ENCODE measurements around the gene DOK1.

The DOK1 gene

DNA sequence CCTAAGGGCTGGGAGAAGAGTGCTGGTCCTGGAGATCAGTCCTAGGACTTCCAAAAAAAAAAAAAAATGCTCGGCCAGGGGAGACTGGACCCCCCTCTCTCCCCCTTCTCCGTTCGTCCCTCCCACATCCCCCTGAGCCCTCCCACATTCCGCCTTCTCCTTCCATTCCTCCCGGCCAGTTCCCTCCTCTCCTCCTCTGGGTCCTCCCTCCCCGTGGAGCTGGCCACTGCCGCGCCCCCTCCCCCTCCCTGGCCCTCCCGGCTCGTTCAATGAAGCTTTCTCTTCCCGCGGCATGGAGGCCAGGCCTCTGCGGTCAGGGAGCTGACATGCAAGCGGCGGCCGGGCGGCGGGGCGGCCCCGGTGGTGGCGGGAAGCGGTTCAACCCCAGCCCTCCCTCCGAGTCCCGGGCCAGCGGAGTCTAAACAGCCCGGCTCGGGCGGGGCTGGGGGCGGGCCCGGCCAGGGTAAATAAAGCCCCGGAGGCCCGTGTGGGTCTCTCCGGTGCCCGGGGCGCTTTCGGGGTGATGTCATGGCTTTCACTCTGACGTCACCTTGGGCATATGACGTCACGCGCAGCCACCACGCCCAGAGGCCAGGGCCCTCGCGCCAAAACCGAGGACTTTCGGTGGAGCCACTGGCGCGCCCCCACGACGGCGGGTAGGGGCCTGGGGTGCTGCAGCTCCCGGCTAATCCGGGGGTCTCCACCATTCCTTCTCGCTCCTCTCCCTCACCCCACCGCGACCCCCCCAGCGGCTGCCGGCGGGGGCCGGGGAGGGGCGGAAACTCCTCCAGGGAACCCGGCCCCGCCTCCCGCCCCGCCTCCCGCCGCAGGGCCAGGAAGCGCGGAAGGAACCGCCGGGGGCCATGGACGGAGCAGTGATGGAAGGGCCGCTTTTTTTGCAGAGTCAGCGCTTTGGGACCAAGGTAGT is at the start of gene DOK1, which contains the start of gene LOXL3:
Gene DOK1, plus strand, starts transcription at position 829 of the 928 bp plus-strand sequence. Its CDS starts 35 bp downstream, at position 864.
Gene LOXL3, minus strand, starts transcription at position 51 of the 928 bp plus-strand sequence. CDS start 1,308 bp downstream, outside the sequence.
- Mint-ChIP-seq H3K4me1 (ENCODE audit: low read depth) (peaks cover 9% of the 10 kb centered on the region), H3K9me3 (ENCODE audit: low read depth) (no peaks in the 10 kb centered on the region), H3K36me3 (no peaks in the 10 kb centered on the region), H3K27me3 (peaks cover 15% of the 10 kb centered on the region), H3K27ac (peak within 1 kb of the TSS; percentile 81), H3K4me3 (peak within 1 kb of the TSS; percentile 92)

DNA sequence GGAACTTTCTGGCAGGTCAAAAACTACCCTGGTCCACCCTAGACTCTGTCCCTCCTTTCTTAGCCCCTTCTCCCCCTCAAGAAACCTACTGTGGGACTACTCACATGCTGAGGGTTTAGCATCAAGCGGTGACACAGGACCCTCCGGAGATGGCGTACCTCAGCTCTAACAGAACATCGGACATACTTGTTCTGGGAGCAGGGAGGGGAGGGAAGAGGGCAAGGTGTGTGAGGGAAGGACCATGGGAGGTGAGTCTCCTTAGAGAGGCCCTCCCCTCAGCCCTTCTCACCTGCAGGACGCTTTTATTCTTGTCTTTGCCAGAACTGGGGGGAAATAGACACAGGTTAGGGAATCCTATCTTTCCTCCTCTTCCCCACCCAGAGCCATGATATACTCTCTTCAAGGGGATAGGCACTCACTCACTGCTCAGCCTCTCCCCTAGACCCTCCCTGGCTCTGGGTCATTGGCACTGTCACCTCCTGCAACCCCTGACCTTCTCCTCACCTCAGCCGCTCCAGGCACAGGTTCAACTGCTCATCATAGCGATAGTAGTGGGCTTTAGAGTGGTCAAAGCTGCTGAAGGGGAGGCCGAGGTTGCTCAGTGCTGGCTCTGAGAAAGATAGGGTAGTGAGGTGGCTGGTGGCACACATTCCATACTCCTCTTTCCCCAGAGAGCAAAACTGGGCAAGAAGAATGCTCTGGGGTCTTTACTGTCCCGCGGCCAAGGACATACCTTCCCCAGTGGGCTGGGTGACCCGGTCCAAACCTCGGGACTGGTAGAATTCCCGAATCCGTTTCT is 48.9 kb upstream of the DOK1 start:
- no peak overlapping the region for H3K27ac Mint-ChIP-seq
- peak overlapping the region; percentile 27 for H3K4me3 Mint-ChIP-seq
- H3K9me3 Mint-ChIP-seq (ENCODE audit: low read depth), result no peaks in the 10 kb centered on the region
- peaks cover 25% of the 10 kb centered on the region for H3K27me3 Mint-ChIP-seq
- H3K36me3 Mint-ChIP-seq, result peaks cover 18% of the 10 kb centered on the region
- peaks cover 54% of the 10 kb centered on the region for H3K4me1 Mint-ChIP-seq (ENCODE audit: low read depth)

DNA sequence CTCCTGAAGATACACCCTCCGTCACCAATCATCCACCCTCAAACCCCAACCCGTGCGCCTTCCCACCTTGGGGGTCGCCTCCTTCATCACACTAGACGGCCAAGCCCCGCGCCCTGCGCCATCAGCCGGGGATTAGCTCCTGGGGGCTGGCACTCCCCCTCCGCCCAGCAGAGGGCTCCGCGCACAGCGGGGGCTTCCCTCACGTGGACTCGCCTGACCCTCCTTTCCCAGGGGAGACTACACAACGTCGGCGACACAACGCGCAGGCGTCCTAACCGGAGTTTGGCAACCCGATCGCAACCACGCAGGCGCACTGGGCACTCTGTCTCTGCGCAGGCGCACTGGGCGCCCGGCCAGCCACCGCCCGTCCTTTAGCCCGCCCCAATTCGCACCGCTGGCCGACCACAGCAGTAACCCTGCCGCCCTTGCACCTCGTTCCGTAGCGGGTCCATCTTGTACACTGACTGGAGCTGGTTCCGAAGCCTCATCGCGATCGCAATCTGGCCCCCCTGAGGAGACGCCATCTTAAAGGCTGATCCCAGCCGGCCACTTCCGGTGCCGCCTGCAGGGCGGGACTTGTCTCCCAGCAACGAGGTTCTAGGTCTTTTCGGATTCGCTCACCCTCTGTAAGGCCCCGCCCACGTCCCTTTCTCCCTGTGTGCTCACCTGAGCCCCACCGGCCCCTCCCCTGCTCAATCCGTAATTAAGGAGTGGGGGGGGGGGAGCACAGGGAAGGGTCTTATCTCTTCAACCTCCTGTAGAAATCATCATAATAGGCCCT is 47.2 kb upstream of the DOK1 start, which contains the start of gene PCGF1:
Gene PCGF1, minus strand, starts transcription at position 551 of the 781 bp plus-strand sequence. Its CDS starts 27 bp downstream, at position 524.
- Mint-ChIP-seq H3K4me3 (peak within 1 kb of the TSS; percentile 100), H3K27me3 (peaks cover 23% of the 10 kb centered on the region), H3K27ac (peak within 1 kb of the TSS; percentile 100), H3K36me3 (peaks cover 16% of the 10 kb centered on the region), H3K9me3 (ENCODE audit: low read depth) (no peaks in the 10 kb centered on the region), H3K4me1 (ENCODE audit: low read depth) (peaks cover 47% of the 10 kb centered on the region)

DNA sequence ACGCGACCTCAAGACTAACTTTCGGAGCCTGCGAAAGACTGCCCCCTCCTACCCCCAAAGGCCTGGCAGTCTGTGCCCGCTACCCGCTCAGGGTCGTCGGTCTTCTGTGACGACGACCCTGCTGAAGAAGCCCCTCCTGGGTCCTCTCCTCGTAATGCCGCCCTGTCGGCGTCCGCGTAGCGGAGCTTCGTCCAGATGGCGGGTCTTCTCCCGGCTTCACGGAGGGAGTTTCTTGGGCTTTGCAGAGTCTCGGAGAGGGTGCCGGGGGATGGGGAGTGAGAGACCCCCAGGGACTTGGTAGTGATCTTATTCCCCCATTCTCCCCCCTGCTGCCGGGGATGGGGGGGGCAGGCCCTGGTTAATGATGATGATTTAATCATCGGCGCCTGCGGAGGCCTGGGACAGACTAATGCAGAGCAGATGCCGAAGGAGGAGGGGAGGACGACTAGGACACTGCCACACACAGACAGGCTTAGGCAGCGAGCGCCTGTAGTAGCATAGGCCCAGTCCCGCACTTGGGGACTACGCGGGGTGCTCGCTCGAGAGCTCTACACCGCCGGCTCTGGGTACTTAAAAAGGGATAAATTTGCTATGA is 46.5 kb upstream of the DOK1 start:
- Mint-ChIP-seq H3K4me3 (peak overlapping the region; percentile 100), H3K27ac (peak overlapping the region; percentile 100), H3K4me1 (ENCODE audit: low read depth) (peaks cover 43% of the 10 kb centered on the region), H3K27me3 (peaks cover 26% of the 10 kb centered on the region), H3K36me3 (peaks cover 16% of the 10 kb centered on the region), H3K9me3 (ENCODE audit: low read depth) (no peaks in the 10 kb centered on the region)

DNA sequence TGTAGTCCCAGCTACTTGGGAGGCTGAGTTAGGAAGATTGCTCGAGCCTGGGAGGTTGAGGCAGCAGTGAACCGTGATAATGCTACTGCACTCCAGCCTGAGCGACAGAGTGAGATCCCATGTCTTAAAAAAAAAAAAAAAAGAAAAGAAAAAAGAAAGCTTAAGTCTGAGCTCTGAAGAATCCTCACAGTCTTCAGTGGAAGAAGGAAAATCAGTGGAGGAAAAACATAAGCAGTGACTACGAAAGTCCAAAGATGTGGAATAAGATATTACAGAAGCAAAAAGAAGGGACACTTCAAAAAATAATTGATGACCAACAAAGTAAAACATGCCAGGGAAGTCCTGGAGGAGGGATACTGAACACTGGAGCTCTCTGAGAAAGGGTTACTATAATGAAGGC is 44.2 kb upstream of the DOK1 start:
- H3K9me3 Mint-ChIP-seq (ENCODE audit: low read depth), result no peaks in the 10 kb centered on the region
- H3K4me3 Mint-ChIP-seq, result no peak overlapping the region
- H3K27me3 Mint-ChIP-seq, result peaks cover 23% of the 10 kb centered on the region
- H3K36me3 Mint-ChIP-seq, result peaks cover 5% of the 10 kb centered on the region
- H3K27ac Mint-ChIP-seq, result no peak overlapping the region
- H3K4me1 Mint-ChIP-seq (ENCODE audit: low read depth), result peaks cover 32% of the 10 kb centered on the region

DNA sequence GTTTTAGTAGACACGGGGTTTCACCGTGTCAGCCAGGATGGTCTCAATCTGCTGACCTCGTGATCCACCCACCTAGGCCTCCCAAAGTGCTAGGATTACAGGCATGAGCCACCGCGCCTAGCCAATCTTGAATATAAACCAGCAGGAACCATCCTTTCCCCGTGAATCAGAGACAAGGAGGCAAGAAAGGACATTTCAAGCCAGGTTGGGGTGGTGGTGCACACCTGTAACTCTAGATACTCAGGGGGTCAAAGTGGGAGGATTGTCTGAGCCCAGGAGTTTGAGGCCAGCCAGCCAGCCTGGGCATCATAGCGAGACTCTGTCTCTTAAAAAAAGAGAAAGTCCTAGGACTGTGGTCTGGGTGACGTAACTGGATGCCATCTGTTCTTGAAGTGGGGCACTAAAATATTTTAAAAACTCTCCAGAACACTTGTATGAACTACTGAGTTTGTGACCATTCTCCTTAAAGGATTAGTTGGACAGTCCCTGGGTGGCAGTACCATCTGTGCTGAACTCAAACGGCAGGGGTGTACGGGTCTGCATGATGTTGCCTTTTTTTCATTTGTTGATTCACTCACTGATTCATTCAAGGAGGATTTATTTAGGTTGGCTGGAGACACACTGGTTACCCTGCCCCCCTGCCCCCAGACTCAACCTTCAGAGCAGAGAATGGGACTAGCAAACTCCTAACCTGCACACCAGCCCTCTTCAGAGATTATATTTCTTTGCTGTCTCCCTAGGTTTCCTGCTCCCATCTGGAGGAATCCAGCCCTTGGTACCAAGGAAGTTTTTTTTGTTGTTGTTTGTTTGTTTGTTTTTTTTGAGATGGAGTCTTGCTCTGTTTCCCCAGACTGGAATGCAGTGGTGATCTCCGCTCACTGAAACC is 43.2 kb upstream of the DOK1 start:
- H3K27ac Mint-ChIP-seq, result no peak overlapping the region
- no peaks in the 10 kb centered on the region for H3K9me3 Mint-ChIP-seq (ENCODE audit: low read depth)
- H3K27me3 Mint-ChIP-seq, result peaks cover 22% of the 10 kb centered on the region
- H3K36me3 Mint-ChIP-seq, result peaks cover 5% of the 10 kb centered on the region
- peaks cover 32% of the 10 kb centered on the region for H3K4me1 Mint-ChIP-seq (ENCODE audit: low read depth)
- no peak overlapping the region for H3K4me3 Mint-ChIP-seq

DNA sequence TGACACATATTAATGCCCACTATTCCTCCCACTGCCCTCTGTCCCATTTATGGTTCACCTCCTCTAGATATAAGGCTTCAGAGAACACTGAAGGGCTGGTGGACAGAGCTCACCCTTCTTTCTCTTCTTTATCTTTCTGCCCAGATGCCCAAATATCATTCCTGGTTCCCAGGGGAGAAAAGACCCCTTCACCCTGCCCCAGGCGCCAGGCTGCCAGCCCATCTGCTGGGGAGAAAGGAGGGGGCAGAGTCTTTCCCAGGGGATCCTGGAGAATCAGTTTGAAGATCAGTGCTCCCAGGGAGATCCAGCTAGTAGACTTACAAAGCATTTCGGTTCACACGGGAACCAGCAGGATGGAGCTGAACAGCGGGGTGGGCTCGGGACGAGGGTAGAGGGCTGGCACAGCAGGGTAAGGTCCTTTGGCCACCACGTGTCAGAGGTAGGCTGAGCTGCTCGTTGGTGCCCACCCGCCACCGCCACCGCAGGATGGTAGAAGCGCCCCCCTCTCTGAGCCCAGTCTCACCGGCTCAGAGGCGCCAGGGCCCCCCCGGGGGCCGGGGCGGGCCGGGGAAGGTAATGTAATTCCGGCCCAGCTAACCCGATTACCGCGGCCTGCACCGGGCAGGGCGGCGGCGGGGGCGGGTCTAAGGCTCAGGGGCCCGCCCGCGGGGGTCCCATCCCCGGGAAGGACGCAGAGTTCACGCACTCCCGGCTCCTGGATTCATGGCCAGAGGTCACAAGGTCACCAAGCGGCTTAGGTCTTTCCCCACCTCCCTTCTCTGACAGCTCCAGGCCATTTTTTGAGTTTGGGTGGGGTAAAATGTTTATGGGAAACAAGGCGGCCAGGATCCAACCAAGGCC is 41.5 kb upstream of the DOK1 start:
- H3K27ac Mint-ChIP-seq, result no peak overlapping the region
- peaks cover 33% of the 10 kb centered on the region for H3K27me3 Mint-ChIP-seq
- H3K36me3 Mint-ChIP-seq, result no peaks in the 10 kb centered on the region
- peak overlapping the region; percentile 35 for H3K4me3 Mint-ChIP-seq
- peaks cover 24% of the 10 kb centered on the region for H3K4me1 Mint-ChIP-seq (ENCODE audit: low read depth)
- no peaks in the 10 kb centered on the region for H3K9me3 Mint-ChIP-seq (ENCODE audit: low read depth)

DNA sequence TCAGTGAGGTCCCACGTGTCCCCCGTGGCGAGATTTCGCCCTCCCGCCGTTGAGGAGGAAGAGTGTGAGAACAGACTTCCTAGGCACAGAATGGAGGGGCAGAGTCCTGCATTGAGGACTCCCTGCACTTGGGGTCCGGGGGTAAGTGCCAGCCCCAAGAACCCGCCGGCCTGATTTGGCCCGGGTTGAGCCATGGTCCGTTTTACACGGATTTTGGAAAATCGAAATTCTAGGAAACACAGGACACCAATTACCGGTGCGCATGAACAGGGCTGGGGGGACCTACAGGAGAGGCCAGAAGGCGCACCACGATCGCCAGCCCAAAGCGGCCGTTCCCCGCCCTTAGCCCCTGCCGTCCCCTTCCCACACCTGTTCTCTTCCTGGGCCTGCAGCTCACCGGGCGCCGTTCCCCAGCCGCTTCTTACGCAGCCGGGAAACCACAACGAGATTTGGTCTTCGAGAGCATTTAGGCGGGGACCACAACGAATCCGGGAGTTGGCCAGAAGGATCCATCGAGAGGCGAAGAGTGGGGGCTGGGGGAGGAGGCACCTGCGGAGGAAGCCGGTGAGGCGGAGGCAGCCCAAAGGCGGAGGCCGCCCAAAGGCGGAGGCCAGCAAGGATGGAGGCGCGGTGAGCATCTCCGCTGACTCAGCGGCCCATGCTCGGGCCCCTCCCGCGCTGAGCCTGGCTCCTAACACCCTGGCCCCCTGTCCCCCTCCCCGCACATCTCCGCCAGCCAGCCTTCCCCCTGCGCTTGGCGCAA is 40.7 kb upstream of the DOK1 start:
- H3K36me3 Mint-ChIP-seq, result no peaks in the 10 kb centered on the region

DNA sequence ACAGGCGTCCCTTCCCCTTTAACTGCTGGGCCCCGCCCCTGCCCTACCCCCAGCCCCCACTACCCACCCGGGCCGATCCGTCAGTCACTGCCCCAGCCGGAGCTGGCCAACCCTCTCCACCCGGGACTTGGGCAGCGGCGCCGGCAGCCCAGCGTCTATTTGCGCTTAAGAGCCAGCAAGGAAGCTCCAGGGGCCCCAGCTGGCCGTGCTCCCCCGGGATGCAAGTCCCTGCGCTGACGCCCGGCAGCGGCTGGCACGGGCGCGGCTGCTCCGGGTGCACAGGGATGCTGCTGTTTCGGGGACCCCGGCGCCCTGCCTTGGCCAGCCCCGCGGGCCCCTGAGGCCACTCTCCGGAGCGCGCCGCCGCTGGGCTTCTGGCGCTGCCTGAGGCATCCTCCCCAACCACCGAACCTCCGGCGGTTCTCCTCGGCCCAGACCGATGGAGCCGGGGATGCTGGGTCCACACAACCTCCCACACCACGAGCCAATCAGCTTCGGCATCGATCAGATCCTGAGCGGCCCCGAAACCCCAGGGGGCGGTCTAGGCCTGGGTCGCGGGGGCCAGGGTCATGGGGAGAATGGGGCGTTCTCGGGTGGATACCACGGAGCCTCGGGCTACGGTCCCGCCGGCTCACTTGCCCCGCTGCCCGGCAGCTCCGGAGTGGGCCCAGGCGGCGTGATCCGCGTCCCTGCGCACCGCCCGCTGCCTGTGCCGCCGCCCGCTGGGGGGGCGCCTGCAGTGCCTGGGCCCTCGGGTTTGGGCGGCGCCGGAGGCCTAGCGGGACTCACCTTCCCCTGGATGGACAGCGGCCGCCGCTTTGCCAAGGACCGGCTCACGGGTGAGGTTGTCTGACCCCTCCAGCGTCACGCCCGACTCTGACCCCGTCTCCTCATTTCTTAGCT is 39.9 kb upstream of the DOK1 start, which contains the start of gene TLX2:
Gene TLX2, plus strand, starts transcription at position 83 of the 903 bp plus-strand sequence. Its CDS starts 357 bp downstream, at position 440.
- Mint-ChIP-seq H3K27me3 (peaks cover 46% of the 10 kb centered on the region), H3K27ac (no peak within 1 kb of the TSS)

More for the DNA sequence above, 40.7 kb upstream of the DOK1 start:
- H3K9me3 Mint-ChIP-seq (ENCODE audit: low read depth), result no peaks in the 10 kb centered on the region
- H3K4me3 Mint-ChIP-seq, result peak overlapping the region; percentile 35
- no peak overlapping the region for H3K27ac Mint-ChIP-seq
- peaks cover 16% of the 10 kb centered on the region for H3K4me1 Mint-ChIP-seq (ENCODE audit: low read depth)
- peaks cover 40% of the 10 kb centered on the region for H3K27me3 Mint-ChIP-seq

DNA sequence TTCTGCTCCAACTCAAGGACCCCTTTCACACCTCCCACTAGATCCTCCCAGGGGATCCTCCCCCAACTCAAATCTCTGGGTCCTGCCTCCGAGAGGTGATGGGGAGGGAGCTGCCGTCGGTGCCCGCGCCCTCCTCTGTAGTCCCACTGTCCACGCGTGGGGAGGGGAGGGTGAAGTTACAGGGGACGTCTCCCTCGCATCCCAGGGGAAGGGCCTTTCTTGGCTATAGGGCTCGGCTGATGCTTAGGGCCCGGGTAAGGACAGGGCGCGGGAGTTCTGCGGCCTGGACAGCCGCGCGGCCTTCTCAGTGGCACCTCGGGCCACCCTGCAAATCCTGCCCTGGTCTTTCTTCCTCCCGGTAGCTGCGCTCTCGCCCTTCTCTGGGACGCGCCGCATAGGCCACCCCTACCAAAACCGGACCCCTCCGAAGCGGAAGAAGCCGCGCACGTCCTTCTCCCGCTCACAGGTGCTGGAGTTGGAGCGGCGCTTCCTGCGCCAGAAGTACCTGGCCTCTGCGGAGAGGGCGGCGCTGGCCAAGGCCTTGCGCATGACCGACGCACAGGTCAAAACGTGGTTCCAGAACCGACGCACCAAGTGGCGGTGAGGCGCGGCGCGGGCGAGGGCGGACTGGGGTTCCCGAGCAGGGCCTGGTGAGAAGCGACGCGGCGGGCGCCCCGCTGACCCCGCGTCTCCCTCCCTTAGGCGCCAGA is 39.1 kb upstream of the DOK1 start:
- Mint-ChIP-seq H3K27me3 (peaks cover 52% of the 10 kb centered on the region), H3K27ac (no peak overlapping the region), H3K36me3 (no peaks in the 10 kb centered on the region), H3K4me1 (ENCODE audit: low read depth) (peaks cover 14% of the 10 kb centered on the region), H3K9me3 (ENCODE audit: low read depth) (no peaks in the 10 kb centered on the region), H3K4me3 (peak overlapping the region; percentile 65)

More for the DNA sequence above, 39.9 kb upstream of the DOK1 start, which contains the start of gene TLX2:
- H3K36me3 Mint-ChIP-seq, result no peaks in the 10 kb centered on the region
- peak within 1 kb of the TSS; percentile 65 for H3K4me3 Mint-ChIP-seq
- no peaks in the 10 kb centered on the region for H3K9me3 Mint-ChIP-seq (ENCODE audit: low read depth)
- peaks cover 14% of the 10 kb centered on the region for H3K4me1 Mint-ChIP-seq (ENCODE audit: low read depth)
